HUDEP-2 (cell line): ENCODE data around the gene TPM1.
"Not testable (repeated sequence)": the region's sequence is repeated elsewhere in the genome, so short reads cannot be mapped to it uniquely, and the experiment has no call there.

ENCODE experiments used
- DNase-seq, 76 experiments: peaks; one replicate each; lab custom pipeline; 2025; ENCODE audit not compliant: unreplicated experiment in 76 of 76; lab: John Stamatoyannopoulos, UW

TPM1 gene

GRCh38 chr15:63041974-63042876 is at the start of gene TPM1:
Gene TPM1 (plus strand): TSS chr15:63042747. CDS start chr15:63042830, 83 bp downstream.
- peak in 2 of 76 experiments; percentile 3 to 8 for DNase-seq

GRCh38 chr15:62993066-62993465 is 49.5 kb upstream of the TPM1 start:
- no peak for DNase-seq

GRCh38 chr15:62993632-62994031 is 48.9 kb upstream of the TPM1 start:
- not testable (repeated sequence) for DNase-seq

- no peak for DNase-seq
Observed at GRCh38 chr15:62994439-62994838, 48.1 kb upstream of the TPM1 start.

GRCh38 chr15:62994975-62995681 is 47.4 kb upstream of the TPM1 start:
- DNase-seq: no peak

GRCh38 chr15:62997441-62997840 is 45.1 kb upstream of the TPM1 start:
- DNase-seq: no peak

GRCh38 chr15:62998262-62998890 is 44.2 kb upstream of the TPM1 start:
- no peak for DNase-seq

- no peak for DNase-seq
Observed at GRCh38 chr15:62999178-62999577, 43.4 kb upstream of the TPM1 start.

- DNase-seq: no peak
Observed at GRCh38 chr15:62999923-63000561, 42.5 kb upstream of the TPM1 start.

- no peak for DNase-seq
Observed at GRCh38 chr15:63000706-63001105, 41.8 kb upstream of the TPM1 start.

- no peak for DNase-seq
Observed at GRCh38 chr15:63004211-63004610, 38.3 kb upstream of the TPM1 start.

- no peak for DNase-seq
Observed at GRCh38 chr15:63006032-63006878, 36.3 kb upstream of the TPM1 start.

GRCh38 chr15:63008333-63009049 is 34.1 kb upstream of the TPM1 start:
- DNase-seq: no peak

- DNase-seq: no peak
Observed at GRCh38 chr15:63010386-63010785, 32.2 kb upstream of the TPM1 start.

- DNase-seq: no peak
Observed at GRCh38 chr15:63010920-63011693, 31.4 kb upstream of the TPM1 start.

- no peak for DNase-seq
Observed at GRCh38 chr15:63012444-63012843, 30.1 kb upstream of the TPM1 start.

GRCh38 chr15:63013052-63013808 is 29.3 kb upstream of the TPM1 start:
- no peak for DNase-seq

- no peak for DNase-seq
Observed at GRCh38 chr15:63014578-63014977, 28.0 kb upstream of the TPM1 start.
